Neuronal stem cell (in vitro differentiated cells): Measurements from ENCODE around the gene RECQL.
A peak's percentile ranks its signal among the peaks of the same experiment; 100 is the strongest.

Experiments
- DNase-seq: peaks from one replicate; pipeline ENCODE4 v3.0.0-alpha.2; 2013; ENCODE audit warnings: low spot score
- H2AFZ ChIP-seq: one replicate; pipeline ENCODE4 v1.6.1; 2013; ENCODE audit warnings: mild to moderate bottlenecking, low read length, inconsistent platforms
- H2AK5ac ChIP-seq: 2 replicates; pipeline ENCODE4 v1.6.1; 2013; ENCODE audit warnings: low read depth, mild to moderate bottlenecking, inconsistent platforms, low read length, moderate library complexity, mixed read lengths
- H2BK120ac ChIP-seq: 2 replicates; pipeline ENCODE4 v1.6.1; 2013; ENCODE audit warnings: low read depth, mild to moderate bottlenecking, inconsistent platforms, low read length, moderate library complexity, mixed read lengths
- H2BK12ac ChIP-seq: one replicate; pipeline ENCODE4 v1.6.1; 2013; ENCODE audit warnings: low read length, inconsistent platforms
- H2BK15ac ChIP-seq: 2 replicates; pipeline ENCODE4 v1.6.1; 2013; ENCODE audit warnings: mild to moderate bottlenecking, low read length, inconsistent platforms, mixed read lengths
- H2BK5ac ChIP-seq: one replicate; pipeline ENCODE4 v1.6.1; 2013; ENCODE audit warnings: inconsistent platforms, mild to moderate bottlenecking, low read length, moderate library complexity
- H3K14ac ChIP-seq: one replicate; pipeline ENCODE4 v1.6.1; 2013; ENCODE audit warnings: low read length, inconsistent platforms
- H3K18ac ChIP-seq: 2 replicates; pipeline ENCODE4 v1.6.1; 2013; ENCODE audit warnings: low read length, inconsistent platforms
- H3K23ac ChIP-seq: 2 replicates; pipeline ENCODE4 v1.6.1; 2013; ENCODE audit warnings: low read depth, mild to moderate bottlenecking, mixed read lengths, low read length, inconsistent platforms; ENCODE audit not compliant: poor library complexity
- H3K27ac ChIP-seq: replicated peaks from 3 replicates; pipeline ENCODE4 v1.5.1; 2013; ENCODE audit warnings: low read length, inconsistent platforms
- H3K27me3 ChIP-seq, 3 experiments: 2 replicates each; pipeline ENCODE4 v1.6.1; 2013; ENCODE audit warnings: low read length in 3 of 3, mild to moderate bottlenecking in 2 of 3, inconsistent platforms in 1 of 3, low read depth in 1 of 3, mixed read lengths in 1 of 3, moderate library complexity in 1 of 3; ENCODE audit not compliant: control insufficient read depth in 3 of 3, insufficient read depth in 3 of 3
- H3K36me3 ChIP-seq, 2 donors: replicated peaks in 1 of 2; 2 replicates each; pipeline ENCODE4 v1.6.1; 2013; ENCODE audit warnings: low read length in 2 of 2; ENCODE audit not compliant: control insufficient read depth in 2 of 2, insufficient read depth in 2 of 2
- H3K4ac ChIP-seq: 2 replicates; pipeline ENCODE4 v1.6.1; 2013; ENCODE audit warnings: inconsistent platforms, mild to moderate bottlenecking, low read length, moderate library complexity
- H3K4me1 ChIP-seq, 2 donors: 1 replicate in 1 of 2; 2 replicates in 1 of 2; pipeline ENCODE4 v1.6.1; 2013; ENCODE audit warnings: low read length in 2 of 2, low read depth in 1 of 2; ENCODE audit not compliant: control insufficient read depth in 2 of 2, insufficient read depth in 1 of 2
- H3K4me2 ChIP-seq: one replicate; pipeline ENCODE4 v1.6.1; 2013; ENCODE audit warnings: mild to moderate bottlenecking, low read length, inconsistent platforms; ENCODE audit not compliant: insufficient read depth, poor library complexity, severe bottlenecking
- H3K4me3 ChIP-seq, 2 donors: 2 replicates each; pipeline ENCODE4 v1.5.1; 2013; ENCODE audit warnings: low read length in 2 of 2, mild to moderate bottlenecking in 2 of 2, inconsistent platforms in 1 of 2, moderate library complexity in 1 of 2
- H3K79me1 ChIP-seq: one replicate; pipeline ENCODE4 v1.6.1; 2013; ENCODE audit warnings: low read depth, mild to moderate bottlenecking, inconsistent platforms, low read length, moderate library complexity
- H3K9ac ChIP-seq: one replicate; pipeline ENCODE4 v1.6.1; 2013; ENCODE audit warnings: mild to moderate bottlenecking, low read depth, low read length, inconsistent platforms; ENCODE audit not compliant: poor library complexity
- H3K9me3 ChIP-seq, 2 donors: replicated peaks in 1 of 2; 2 replicates each; pipeline versions ENCODE3 to v1.6.1; 2013; ENCODE audit warnings: low read length in 2 of 2, mild to moderate bottlenecking in 2 of 2, inconsistent platforms in 1 of 2, low read depth in 1 of 2, mixed read lengths in 1 of 2, moderate library complexity in 1 of 2; ENCODE audit not compliant: control insufficient read depth in 2 of 2, insufficient read depth in 1 of 2
- H4K8ac ChIP-seq: one replicate; pipeline ENCODE4 v1.6.1; 2013; ENCODE audit warnings: low read depth, mild to moderate bottlenecking, inconsistent platforms, low read length, moderate library complexity
- H4K91ac ChIP-seq: one replicate; pipeline ENCODE4 v1.6.1; 2013; ENCODE audit warnings: low read length, low read depth, mild to moderate bottlenecking, inconsistent platforms; ENCODE audit not compliant: poor library complexity
- WGBS, 2 donors: extraction: QIAGEN DNeasy Blood & Tissue Kit; methylation state at CpG; one replicate each; pipeline ENCODE4 v1.1.7; 2013; ENCODE audit warnings: missing lambda C conversion rate in 2 of 2, mixed read lengths in 1 of 2; ENCODE audit not compliant: insufficient read length in 2 of 2, insufficient replicate concordance in 1 of 2; ENCODE audit errors: extremely low coverage in 2 of 2; 5-methylcytosine and 5-hydroxymethylcytosine counted together

Gene RECQL

DNA sequence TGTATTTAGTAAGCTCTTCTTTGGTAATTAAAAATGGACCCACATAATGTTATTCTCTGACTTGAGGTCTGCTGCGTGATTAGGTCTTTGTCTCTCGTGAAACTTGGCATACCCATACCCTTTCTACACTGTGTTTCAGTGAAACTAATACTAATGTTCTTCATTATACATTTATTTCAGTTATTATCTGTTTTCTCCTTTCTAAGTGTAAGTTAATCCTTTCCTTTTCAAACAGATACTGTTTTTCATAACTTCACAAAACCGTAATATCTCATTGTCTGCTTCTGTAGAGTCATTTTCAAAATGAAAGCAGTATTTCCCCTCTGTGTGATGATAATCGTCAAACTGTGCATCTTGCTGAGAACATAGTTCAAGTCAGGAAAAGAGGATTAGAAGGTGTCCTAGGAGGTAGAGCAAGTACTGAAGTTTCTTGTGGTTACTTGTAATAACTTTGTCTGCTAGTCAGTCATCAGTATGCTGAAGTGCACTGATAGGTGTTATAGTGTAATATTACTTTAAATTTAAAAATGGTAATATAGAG, 48.1 kb downstream of the RECQL start:
- no CpG with 5 or more reads among the region's 4 CpGs for WGBS, 2 donors
- Histone ChIP-seq H3K4me2 (no peak overlapping the region), H3K9me3 (no peaks in the 10 kb centered on the region)

DNA sequence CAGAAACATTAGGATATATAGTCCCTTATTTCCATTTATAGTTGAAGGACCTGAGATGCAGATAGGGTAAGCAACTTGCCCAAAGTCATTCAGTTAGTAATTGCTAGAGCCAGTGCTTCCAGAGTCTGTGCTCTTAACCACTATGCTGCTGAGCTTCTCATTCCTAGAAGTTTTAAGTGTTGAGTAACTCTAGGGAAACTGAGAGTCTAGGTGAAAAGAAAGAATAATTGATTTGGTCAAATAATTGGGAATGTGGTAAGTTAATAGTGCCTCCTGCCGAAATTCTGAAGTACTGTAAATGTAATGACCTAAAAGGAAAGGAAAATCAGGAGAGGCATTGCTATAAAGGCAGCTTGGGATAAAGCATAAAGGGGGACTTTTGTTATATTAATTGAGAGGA, 49.9 kb downstream of the RECQL start:
- no peak overlapping the region for H2AK5ac ChIP-seq
- H2AFZ ChIP-seq = no peak overlapping the region
- H3K4me1 ChIP-seq = no peaks in the 10 kb centered on the region
- H2BK5ac ChIP-seq = no peak overlapping the region
- H3K27ac ChIP-seq = no peak overlapping the region
- no peak overlapping the region for H3K23ac ChIP-seq
- H3K36me3 ChIP-seq = peaks cover under 1 to 21% of the 10 kb centered on the region in 2 donors
- WGBS, 2 donors = no CpG with 5 or more reads among the region's 1 CpG
- no peak overlapping the region for H3K4me3 ChIP-seq
- H3K4me2 ChIP-seq = no peak overlapping the region
- no peak overlapping the region for H4K91ac ChIP-seq
- H3K79me1 ChIP-seq = no peaks in the 10 kb centered on the region
- H3K9ac ChIP-seq = no peak overlapping the region
- H2BK12ac ChIP-seq = no peak overlapping the region
- no peak overlapping the region for H3K18ac ChIP-seq
- no peak overlapping the region for H4K8ac ChIP-seq
- no peak for DNase-seq
- no peaks in the 10 kb centered on the region for H3K9me3 ChIP-seq
- no peak overlapping the region for H2BK120ac ChIP-seq
- H3K14ac ChIP-seq = no peak overlapping the region
- H3K4ac ChIP-seq = no peak overlapping the region
- H2BK15ac ChIP-seq = no peak overlapping the region
- no peaks in the 10 kb centered on the region for H3K27me3 ChIP-seq

More for the DNA sequence above, 48.1 kb downstream of the RECQL start:
- no peak overlapping the region for H2BK12ac ChIP-seq
- H3K27ac ChIP-seq = no peak overlapping the region
- H2BK15ac ChIP-seq = no peak overlapping the region
- H3K27me3 ChIP-seq = no peaks in the 10 kb centered on the region
- DNase-seq = no peak
- no peak overlapping the region for H3K23ac ChIP-seq
- H3K9ac ChIP-seq = no peak overlapping the region
- no peak overlapping the region for H4K8ac ChIP-seq
- H2AK5ac ChIP-seq = no peak overlapping the region
- peaks cover 0 to 33% of the 10 kb centered on the region in 2 donors for H3K36me3 ChIP-seq
- no peak overlapping the region for H2BK5ac ChIP-seq
- no peak overlapping the region for H3K4me3 ChIP-seq
- H3K4ac ChIP-seq = no peak overlapping the region
- H2BK120ac ChIP-seq = no peak overlapping the region
- no peak overlapping the region for H3K18ac ChIP-seq
- H2AFZ ChIP-seq = no peak overlapping the region
- H3K4me1 ChIP-seq = no peaks in the 10 kb centered on the region
- H3K14ac ChIP-seq = no peak overlapping the region
- no peak overlapping the region for H4K91ac ChIP-seq
- H3K79me1 ChIP-seq = no peaks in the 10 kb centered on the region

DNA sequence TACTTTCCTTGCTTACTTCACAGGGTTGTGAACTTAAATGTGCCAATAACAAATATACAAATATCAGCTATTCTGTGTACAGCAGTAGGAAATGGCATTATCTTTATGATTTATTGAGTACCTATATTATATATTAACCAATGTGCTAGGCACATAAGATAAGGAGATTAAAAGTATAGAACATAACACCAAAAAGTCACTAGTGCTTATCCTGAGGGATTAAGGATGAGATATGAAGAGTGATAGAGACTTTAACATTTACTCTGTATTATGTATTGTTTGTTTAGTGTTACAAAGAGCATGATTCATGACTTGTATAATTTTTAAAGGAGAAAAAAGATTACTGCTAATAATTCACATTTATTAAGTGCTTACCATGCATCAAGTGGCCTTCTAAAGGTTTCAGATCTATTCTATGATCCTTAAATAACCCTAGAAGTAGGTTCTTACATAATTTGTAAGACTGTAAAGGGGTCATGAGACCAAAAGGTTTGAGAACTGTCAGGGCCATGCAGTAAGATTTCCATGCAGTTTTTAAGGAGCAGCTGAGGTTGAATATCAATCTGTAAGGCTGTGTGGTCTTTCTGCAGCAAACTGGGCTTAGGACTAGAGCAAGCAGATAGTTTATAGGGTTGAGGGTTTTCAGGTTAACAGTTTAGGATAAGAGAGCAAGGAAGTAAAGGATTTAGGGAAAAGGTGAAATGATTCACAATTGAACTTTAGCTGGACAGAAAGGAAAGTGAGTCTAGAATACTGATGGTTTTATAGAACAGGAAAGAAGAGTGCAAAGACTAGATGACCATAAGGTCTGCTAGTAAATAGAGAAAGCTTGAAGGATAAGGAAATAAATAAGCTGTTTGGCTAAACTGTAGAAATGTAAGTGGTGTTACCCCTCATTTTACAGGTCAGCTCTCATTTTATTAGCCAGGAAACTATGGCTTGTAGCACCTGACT, 57.0 kb downstream of the RECQL start:
- Histone ChIP-seq H2BK5ac (no peak overlapping the region), H3K18ac (no peak overlapping the region), H2BK120ac (no peak overlapping the region), H3K36me3 (peaks cover 2 to 3% of the 10 kb centered on the region in 2 donors), H3K9me3 (no peaks in the 10 kb centered on the region), H2BK15ac (no peak overlapping the region), H2AK5ac (no peak overlapping the region), H3K4me1 (no peaks in the 10 kb centered on the region), H3K27me3 (no peaks in the 10 kb centered on the region), H3K9ac (no peak overlapping the region), H3K14ac (no peak overlapping the region), H3K4ac (no peak overlapping the region), H2AFZ (no peak overlapping the region), H4K91ac (no peak overlapping the region), H2BK12ac (no peak overlapping the region), H3K27ac (no peak overlapping the region), H4K8ac (no peak overlapping the region), H3K79me1 (no peaks in the 10 kb centered on the region), H3K4me2 (no peak overlapping the region), H3K23ac (no peak overlapping the region), H3K4me3 (no peak overlapping the region)
- DNase-seq = no peak

DNA sequence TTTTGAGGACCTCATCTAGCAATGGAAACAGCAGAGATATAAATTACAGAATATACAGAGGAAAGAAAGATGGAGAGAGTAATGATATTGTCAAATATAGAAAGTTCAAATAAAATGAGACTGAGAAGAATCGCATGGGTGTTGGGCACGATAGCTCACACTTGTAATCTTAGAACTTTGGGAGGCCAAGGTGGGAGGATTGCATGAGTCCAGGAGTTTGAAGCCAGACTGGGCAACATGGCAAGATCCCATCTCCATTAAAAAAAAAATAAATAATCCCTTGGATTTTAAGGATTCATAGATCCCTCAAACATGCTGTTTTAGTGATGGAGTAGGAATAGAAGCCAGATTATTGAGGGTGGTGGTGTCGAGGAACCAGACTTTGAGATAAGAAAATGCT, 62.1 kb downstream of the RECQL start:
- Histone ChIP-seq H3K18ac (no peak overlapping the region), H3K27me3 (peaks cover 0 to 15% (median 0%) of the 10 kb centered on the region in 3 experiments), H2BK12ac (no peak overlapping the region), H2AFZ (peak overlapping the region; percentile 11), H2AK5ac (no peak overlapping the region), H3K4me1 (no peaks in the 10 kb centered on the region), H3K36me3 (peaks cover 0 to 3% of the 10 kb centered on the region in 2 donors), H3K14ac (no peak overlapping the region), H4K91ac (no peak overlapping the region), H3K4me2 (no peak overlapping the region), H3K23ac (no peak overlapping the region), H4K8ac (no peak overlapping the region), H3K79me1 (no peaks in the 10 kb centered on the region), H2BK120ac (no peak overlapping the region), H2BK15ac (no peak overlapping the region), H3K4me3 (no peak overlapping the region), H3K9me3 (no peaks in the 10 kb centered on the region), H3K27ac (no peak overlapping the region), H2BK5ac (no peak overlapping the region), H3K4ac (no peak overlapping the region), H3K9ac (no peak overlapping the region)
- WGBS, 2 donors = no CpG with 5 or more reads among the region's 3 CpGs
- no peak for DNase-seq
